Measurements from ENCODE around the gene ZNF79.

ZNF79 gene

DNA sequence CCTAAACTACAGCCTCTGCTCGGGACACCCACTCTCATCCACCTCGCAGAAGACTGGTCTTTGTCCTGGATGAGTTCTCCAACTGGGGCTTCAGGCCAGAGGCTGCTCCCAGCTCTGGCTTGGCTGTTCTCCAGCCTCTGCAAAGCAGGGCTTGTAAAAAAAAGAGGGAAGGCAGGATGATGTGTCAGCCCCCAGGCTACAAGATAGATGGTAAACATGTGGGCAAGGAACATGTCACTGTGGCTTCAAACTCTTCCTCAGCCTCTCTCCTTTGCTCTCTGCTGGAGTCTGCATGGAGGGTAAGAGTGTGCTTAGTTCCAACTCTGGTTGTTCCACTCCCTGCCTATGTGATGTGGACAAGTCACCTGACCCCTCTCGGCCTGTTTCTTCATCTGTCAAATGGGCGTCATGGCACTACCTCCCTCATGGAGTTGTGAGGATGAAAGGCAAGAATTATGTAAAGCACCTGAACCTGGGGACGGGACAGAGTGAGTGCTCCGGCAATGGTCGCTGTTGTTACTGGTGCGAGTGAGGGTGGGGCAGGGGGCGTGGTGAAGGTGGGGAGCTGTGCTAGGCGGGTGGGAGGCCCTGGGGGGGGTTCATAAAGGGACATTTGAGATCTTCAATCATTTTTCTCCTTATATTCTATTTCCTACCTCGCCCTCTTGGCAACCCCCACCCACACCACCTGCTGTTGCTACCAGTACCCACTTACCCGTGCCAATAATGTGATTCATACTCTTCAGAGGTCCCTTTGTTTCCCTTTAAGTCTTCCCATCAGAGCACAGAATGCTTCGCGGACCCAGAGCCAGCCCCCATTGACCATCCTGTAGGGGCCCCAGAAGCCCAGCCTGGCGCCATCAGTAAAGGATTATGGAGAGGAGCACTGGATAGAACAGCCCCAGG is 6.8 kb upstream of the ZNF79 start:
- H3K4me3 ChIP-seq (ENCODE audit: low read depth, low read length) = no peak overlapping the region
- no peak for TF ChIP-seq CTCF (IDR thresholded peaks at IDR 0.05; ENCODE audit: borderline replicate concordance, insufficient read depth, low read depth, low read length)

- TF ChIP-seq CTCF (IDR thresholded peaks at IDR 0.05; ENCODE audit: borderline replicate concordance, insufficient read depth, low read depth, low read length) = peak; percentile 44; the same call in 1 of the 2 replicates
- no peak overlapping the region for H3K4me3 ChIP-seq (ENCODE audit: low read depth, low read length)
These were observed 6.1 kb upstream of the ZNF79 start for GRCh38 chr9:127418037-127418471.

DNA sequence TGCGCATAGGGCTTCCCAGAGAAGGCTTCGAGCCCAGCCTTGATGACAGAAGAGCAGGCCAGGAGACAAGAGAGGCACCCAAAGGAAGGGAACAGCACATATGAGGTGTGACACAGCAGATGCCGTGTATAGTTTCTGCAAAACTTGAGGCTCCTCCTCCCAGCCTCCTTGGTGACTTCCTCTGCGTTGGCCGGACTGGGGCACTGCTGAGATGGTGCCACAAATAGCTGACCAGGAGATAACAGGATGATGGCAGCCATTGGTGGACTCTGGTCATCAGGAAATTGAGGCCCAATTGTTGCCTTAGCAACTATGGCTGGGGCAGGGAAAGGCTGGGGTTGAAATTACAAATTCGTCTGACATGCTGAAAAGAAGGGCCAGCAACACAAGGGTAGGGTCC is 4.8 kb upstream of the ZNF79 start:
- TF ChIP-seq CTCF (IDR thresholded peaks at IDR 0.05; ENCODE audit: borderline replicate concordance, insufficient read depth, low read depth, low read length) = no peak
- no peak overlapping the region for H3K4me3 ChIP-seq (ENCODE audit: low read depth, low read length)

GRCh38 chr9:127421057-127421456 is 3.1 kb upstream of the ZNF79 start:
- no peak for TF ChIP-seq CTCF (IDR thresholded peaks at IDR 0.05; ENCODE audit: borderline replicate concordance, insufficient read depth, low read depth, low read length)
- H3K4me3 ChIP-seq (ENCODE audit: low read depth, low read length) = no peak overlapping the region

- no peak overlapping the region for H3K4me3 ChIP-seq (ENCODE audit: low read depth, low read length)
- no peak for TF ChIP-seq CTCF (IDR thresholded peaks at IDR 0.05; ENCODE audit: borderline replicate concordance, insufficient read depth, low read depth, low read length)
These were observed 1.9 kb upstream of the ZNF79 start for GRCh38 chr9:127422133-127422782.

DNA sequence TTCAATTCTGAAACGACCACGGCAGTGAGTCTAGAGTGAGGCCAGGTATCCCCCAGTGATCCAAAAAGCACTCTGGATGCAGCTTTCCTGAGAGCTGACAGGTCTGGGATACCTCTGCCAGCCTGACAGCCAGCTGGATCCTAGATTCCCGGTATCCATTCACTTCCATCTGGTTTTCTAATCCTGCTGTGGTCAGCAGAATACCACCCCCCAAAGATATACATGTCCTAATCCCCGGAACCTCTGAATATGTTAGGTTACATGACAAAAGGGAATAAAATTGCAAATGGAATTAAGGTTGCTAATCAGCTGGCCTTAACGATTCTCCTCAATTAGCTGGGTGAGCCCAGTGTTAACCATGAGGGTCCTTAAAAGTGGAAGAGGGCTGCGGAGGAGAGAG is 1.4 kb upstream of the ZNF79 start:
- no peak for TF ChIP-seq CTCF (IDR thresholded peaks at IDR 0.05; ENCODE audit: borderline replicate concordance, insufficient read depth, low read depth, low read length)
- peak overlapping the region; percentile 97 for H3K4me3 ChIP-seq (ENCODE audit: low read depth, low read length)
